Measurements from ENCODE around the gene SATB1.

The SATB1 gene

GRCh38 chr3:18401300-18401961, 23.7 kb downstream of the SATB1 start:
- no peak for DNase-seq (ENCODE audit: low read depth)

DNA sequence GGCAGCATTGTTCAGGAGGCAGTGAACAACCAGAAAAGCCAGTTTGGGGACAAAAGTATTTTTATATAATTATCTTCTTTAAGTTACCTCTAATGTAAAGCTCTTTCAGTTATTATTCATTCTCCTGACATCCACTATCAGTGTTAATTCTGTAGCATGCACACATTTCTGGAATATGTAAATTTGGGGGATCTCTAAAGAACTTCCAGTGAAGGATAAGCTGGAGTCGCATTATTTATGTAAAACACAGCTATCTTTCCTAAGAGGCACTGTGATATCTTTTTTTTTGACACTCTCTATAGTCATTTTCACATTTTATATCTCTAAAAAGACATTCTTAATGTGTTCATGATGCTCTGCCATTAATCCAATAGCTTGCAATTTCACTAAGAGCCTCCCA, 26.7 kb downstream of the SATB1 start:
- no peak for DNase-seq (ENCODE audit: low read depth)

DNA sequence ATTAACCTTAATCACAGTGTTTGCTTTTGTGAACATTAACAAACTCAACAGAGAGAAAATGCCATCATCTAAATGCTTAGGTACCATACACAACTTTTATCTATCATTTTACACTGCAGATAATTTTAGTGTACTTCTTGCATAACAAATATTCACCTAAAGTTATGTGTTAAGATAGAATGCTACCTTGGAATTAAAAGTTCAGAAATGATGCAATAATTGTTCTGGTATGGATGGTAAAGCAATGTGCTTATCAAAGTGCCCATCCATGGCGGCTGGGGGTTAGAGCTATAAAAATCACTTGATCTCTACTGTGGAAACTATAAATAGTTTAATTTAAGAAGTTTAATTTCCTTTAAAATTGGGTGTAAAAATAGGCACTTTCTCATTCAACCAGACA, 28.7 kb downstream of the SATB1 start:
- no peak for DNase-seq (ENCODE audit: low read depth)

DNA sequence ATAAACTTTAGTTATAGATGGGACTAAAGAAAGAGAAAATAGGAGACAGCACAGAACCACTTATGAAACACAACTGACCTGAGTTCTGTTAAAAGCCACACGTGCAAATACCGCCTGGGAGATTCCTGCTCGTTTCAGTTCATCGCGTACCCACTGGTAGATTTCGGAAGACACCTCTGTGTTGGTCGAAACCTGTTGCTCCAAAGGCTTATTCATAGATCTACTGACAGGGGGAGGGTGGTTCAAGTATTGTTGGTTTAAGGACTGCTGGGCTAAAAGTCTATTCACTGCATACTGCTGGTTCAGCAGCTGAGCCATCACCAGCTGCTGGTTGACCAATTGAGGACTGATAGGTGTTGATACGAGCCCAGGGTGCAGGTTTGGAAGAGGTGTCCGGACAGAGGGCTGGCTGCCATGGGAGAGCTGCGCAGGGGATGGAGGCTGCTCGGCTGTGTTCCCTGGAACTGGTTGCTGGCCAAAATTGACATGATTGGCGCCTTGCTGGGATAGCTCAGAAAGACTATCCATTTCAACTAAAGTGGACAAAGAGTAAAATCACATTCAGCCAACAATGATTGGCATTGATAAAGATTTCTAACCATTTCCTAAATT, 30.6 kb downstream of the SATB1 start:
- no peak for DNase-seq (ENCODE audit: low read depth)

GRCh38 chr3:18393906-18394305, 31.2 kb downstream of the SATB1 start:
- DNase-seq (ENCODE audit: low read depth): no peak

DNA sequence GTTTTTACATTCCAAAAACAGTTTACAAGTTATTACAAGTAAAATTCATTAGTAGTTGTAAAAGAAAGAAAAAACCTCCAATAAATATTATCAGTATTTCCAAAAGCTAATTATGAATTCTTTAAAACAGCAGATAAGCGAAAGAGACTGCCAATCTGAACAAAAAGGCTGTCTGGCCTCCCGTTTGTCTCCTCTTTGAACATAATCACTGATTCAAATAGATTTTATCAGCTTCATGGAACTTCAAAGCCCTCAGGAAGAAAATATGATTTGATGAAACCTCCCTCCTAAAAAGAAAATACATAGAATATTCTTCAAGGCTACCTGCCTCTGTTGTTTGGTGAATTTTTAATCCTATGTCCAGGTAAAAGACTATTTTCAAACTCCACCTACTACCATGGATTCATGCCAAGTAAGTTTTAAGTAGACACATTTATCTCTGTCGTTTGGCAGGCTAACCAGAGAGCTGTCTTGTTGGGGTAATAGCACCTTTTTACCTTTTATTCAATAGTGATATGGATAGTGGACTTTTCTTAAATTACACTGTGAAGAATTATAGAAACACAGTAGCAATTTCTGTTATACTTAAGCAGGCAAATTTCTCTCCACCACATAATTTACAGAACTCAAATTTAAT, 35.0 kb downstream of the SATB1 start:
- no peak for DNase-seq (ENCODE audit: low read depth)

- DNase-seq (ENCODE audit: low read depth): peak; percentile 7
These were observed 35.9 kb downstream of the SATB1 start for GRCh38 chr3:18389108-18389733.

DNA sequence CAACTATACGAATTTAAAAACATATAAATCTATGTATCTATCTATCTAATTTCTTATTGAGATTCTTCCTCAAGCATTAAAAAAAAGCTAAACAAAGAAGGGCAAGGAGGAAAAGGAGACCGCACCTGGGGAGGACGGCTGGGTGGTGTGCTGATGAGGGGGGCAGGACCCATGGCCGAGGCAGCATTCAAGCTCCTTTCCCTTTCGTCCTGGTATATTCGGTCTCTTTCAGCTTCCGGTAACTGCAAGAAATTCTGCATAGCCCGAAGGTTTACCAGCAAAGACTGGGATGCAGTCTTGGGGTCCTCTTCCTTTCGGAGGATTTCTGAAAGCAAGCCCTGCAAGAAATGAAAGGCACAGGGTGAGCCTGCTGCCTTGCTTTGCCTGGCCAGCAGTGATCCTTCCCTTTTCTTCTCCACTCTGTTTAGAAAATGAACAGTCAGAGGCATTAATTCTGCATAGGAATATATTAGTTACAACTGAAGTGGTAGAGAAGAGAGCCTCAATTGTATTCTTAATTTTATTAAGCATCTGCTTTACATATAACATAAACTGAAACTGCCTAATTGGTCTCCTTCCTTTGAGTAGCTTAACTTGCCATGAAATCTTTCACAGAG, 38.8 kb downstream of the SATB1 start:
- no peak for DNase-seq (ENCODE audit: low read depth)

DNA sequence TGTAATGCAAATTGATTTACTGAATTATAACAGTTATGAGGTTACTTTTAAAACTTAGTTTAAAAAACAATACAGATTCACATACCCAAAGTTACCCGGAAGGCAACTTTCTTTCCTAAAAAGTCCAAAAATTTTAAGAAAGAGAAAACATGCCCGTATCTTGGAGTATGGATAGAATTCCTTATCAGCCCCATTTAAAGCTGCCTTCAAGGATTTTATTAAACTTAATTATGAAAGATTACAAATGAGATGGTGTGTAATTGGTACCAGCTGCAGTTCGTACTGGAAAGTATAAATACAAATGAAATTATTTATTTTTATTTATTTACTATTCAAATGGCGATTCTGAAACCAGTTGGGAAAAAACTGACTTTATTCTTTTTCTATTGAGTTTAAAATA, 39.4 kb downstream of the SATB1 start:
- DNase-seq (ENCODE audit: low read depth): no peak

GRCh38 chr3:18382760-18383369, 42.3 kb downstream of the SATB1 start:
- no peak for DNase-seq (ENCODE audit: low read depth)

DNA sequence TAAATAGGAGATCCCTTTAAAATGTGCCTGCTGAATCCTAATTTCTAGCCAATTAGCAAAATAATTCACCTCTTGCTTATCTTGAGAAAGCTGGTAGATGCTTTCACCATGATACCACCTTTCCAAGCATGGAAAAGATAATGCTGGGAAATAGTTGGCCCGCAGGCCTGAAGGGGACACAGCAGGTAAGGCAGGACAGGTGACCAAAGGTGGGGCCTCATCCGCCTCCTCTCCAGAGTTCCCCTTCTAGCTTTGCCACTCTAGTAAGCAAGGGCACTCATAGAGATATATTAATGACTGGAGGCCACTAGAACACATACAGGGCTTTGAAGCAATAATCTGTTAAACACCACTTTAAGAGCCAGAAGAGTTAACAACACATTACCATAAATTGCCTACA, 45.5 kb downstream of the SATB1 start:
- no peak for DNase-seq (ENCODE audit: low read depth)

- no peak for DNase-seq (ENCODE audit: low read depth)
These were observed 46.9 kb downstream of the SATB1 start for GRCh38 chr3:18378218-18378617.

DNA sequence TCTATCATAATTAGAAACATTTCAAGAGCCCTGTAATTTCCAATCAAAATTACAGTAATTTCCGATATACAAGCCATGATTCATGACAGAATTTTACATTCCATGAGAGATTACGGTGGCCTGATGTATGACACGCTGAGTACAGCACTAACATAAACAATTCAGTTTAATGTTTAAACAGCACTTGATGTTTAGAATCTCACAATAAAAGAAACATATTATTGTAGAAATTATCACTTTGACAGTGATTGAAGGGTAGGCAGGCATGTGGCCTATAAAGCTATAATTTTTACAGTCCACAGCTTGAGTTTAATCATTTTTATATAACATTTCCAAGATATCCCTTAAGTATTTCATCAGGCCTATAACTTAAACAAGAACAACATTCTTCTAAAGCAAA, 48.5 kb downstream of the SATB1 start:
- DNase-seq (ENCODE audit: low read depth): no peak

GRCh38 chr3:18372786-18373405, 52.2 kb downstream of the SATB1 start:
- DNase-seq (ENCODE audit: low read depth): no peak

GRCh38 chr3:18370672-18371071, 54.5 kb downstream of the SATB1 start:
- DNase-seq (ENCODE audit: low read depth): no peak

DNA sequence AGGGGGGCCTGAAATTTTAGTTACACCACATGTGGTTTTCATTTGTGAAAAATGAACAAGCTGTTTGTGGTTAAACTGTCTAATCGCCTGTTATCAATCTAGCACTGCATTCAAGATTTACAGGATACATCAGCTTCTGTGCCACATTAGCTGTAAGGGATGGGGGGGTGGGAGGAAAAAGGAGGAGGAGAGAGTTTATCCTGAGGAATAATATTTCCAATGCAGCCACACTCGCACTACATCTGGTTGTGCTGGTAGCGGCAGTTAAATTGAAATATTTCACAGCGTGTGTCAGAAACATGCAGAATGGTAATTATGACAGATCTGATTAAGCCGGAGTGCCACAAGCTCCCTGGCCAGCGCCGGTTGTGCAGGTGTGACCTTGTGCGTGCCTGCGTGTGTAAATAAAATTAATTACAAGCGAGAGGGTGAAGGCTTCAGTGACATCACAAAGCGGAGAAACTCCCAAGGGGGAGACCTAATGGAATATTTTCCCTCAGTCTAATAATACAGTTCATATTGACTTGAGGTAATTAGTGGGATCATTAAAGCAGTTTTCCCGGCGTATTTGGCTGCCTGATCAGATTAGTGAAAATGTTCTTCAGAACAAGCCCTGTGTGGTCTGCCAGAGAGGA, 55.5 kb downstream of the SATB1 start:
- no peak for DNase-seq (ENCODE audit: low read depth)

GRCh38 chr3:18366258-18366657, 58.9 kb downstream of the SATB1 start:
- no peak for DNase-seq (ENCODE audit: low read depth)

DNA sequence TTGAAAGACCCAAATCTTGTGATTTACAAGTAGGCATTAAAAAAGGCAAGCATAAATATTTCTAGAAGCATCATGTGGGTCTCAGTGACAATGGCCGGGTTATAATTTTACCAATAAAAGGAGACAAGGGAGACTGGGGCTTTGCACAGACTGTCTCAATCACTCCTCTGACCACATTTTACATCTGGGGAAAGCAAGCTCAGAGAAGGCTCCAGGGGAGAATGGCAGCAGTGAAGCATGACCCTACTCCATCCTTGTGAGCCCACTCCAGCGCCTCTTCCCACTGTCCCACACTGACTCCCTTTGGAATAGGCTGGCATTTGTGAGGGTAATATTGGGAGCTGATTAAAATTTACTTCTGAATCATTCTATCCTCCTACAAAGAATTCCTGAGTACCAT, 61.8 kb downstream of the SATB1 start:
- no peak for DNase-seq (ENCODE audit: low read depth)

GRCh38 chr3:18357747-18358146, 67.4 kb downstream of the SATB1 start:
- no peak for DNase-seq (ENCODE audit: low read depth)

GRCh38 chr3:18355832-18356231, 69.3 kb downstream of the SATB1 start:
- no peak for DNase-seq (ENCODE audit: low read depth)

DNA sequence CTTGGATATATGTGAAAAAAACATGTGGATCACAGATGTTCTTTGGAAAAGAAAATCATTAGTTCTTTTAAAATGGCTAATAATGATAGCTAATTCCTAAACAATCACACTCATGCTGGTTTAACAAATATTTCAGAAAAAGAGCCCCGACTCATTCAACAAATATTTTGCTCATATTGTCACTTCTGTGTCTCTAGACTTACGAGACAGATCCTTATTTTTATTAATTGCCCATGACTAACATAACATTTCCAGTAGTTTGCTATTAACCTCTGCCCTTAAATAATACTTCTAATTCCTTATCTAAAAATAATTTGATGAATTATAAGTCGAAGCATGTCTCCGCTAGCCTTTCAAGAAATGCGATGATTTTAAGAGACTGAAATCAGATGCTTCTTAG, 70.4 kb downstream of the SATB1 start:
- no peak for DNase-seq (ENCODE audit: low read depth)
